ENCODE measurements around the gene IL24.

The IL24 gene

DNA sequence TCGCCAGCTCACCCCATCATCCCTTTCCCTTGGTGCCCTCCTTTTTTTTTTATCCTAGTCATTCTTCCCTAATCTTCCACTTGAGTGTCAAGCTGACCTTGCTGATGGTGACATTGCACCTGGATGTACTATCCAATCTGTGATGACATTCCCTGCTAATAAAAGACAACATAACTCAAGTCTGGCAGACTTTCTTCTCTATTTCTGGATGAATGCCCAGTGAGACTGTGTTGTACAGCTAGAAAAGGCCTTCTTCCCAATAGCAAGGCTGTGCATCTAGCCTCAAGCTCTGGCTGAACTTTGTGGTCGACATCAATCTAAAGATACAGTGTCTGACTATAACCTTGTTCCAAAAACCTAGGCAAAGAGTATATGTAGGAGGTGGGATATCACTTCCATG, 6.4 kb downstream of the IL24 start:
- no peak for FAIRE-seq

GRCh38 chr1:206904423-206905142, 7.3 kb downstream of the IL24 start:
- FAIRE-seq, result no peak
- DNase-seq (ENCODE audit: low spot score), result no peak

More for the DNA sequence above, 6.4 kb downstream of the IL24 start:
- no peak for DNase-seq (ENCODE audit: low spot score)

- FAIRE-seq (no peak), DNase-seq (ENCODE audit: low spot score) (peak; percentile 88)
Measured at GRCh38 chr1:206905295-206906164, 8.3 kb downstream of the IL24 start.

- no peak for FAIRE-seq
Measured at GRCh38 chr1:206907304-206907991, 10.2 kb downstream of the IL24 start.

GRCh38 chr1:206908038-206908437, 10.8 kb downstream of the IL24 start:
- no peak for FAIRE-seq
- no peak for DNase-seq (ENCODE audit: low spot score)

More at GRCh38 chr1:206907304-206907991, 10.2 kb downstream of the IL24 start:
- no peak for DNase-seq (ENCODE audit: low spot score)

GRCh38 chr1:206909161-206909882, 12.1 kb downstream of the IL24 start:
- no peak for FAIRE-seq
- peak; percentile 51 for DNase-seq (ENCODE audit: low spot score)

DNA sequence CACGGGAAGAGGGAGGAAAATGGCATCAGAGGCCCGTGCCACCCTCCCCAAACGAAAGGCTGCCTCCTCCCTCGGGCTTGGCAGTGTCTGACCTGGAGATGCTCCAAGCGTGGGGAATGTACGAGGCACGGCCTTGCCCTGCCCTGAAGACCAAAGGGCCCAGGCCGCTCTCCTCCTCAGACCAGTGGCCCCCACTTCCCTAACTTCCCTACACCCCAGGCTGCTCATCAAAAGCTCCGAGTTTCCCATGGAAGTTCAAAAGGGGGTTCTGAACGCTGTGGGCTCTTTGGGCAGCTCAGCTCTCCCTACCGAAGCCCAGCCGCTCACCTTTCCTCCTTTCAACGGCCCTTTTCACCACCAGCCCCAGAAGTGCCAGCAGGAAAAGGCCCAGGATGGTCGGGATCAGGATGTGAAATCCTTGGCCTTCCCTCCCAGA, 12.7 kb downstream of the IL24 start:
- DNase-seq (ENCODE audit: low spot score) (no peak), FAIRE-seq (no peak)

DNA sequence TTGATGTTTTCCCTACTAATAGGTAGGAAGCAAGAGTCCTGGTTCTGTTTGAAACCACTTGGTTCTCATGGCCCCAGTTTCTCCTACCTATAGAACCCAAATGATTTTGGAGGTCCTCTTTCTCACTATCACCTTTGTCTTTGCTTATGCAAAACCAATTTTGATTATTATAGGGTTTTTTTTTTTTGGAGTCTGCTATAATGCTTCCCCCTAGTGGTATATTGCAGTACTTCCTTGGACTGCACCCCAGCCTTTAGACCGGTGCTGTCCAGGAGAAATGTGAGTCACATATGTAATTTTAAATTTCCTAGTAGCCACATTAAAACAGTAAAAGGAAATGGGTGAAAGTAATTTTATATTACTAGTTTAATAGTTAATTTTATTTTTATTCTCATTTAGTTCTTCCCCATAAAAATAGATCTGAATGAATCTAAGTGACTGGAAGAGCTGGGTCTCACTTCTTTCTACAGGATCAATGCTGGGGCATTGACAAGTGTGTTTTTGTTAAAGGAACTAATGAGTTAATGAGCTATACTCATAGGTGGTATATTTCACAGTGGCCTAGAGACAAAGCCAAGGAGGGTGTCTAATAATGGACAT, 13.9 kb downstream of the IL24 start:
- no peak for FAIRE-seq
- peak; percentile 62 for DNase-seq (ENCODE audit: low spot score)

GRCh38 chr1:206912445-206913095, 15.3 kb downstream of the IL24 start:
- DNase-seq (ENCODE audit: low spot score) (peak; percentile 78), FAIRE-seq (no peak)

- DNase-seq (ENCODE audit: low spot score) (no peak), FAIRE-seq (no peak)
Measured at GRCh38 chr1:206913766-206914537, 16.7 kb downstream of the IL24 start.

- DNase-seq (ENCODE audit: low spot score) (no peak), FAIRE-seq (no peak)
Measured at GRCh38 chr1:206915030-206915735, 17.9 kb downstream of the IL24 start.

- FAIRE-seq, result no peak
Measured at GRCh38 chr1:206916000-206916709, 18.9 kb downstream of the IL24 start.

GRCh38 chr1:206918076-206918475, 20.8 kb downstream of the IL24 start:
- no peak for FAIRE-seq
- no peak for DNase-seq (ENCODE audit: low spot score)

More at GRCh38 chr1:206916000-206916709, 18.9 kb downstream of the IL24 start:
- DNase-seq (ENCODE audit: low spot score), result no peak

GRCh38 chr1:206921772-206922265, 24.6 kb downstream of the IL24 start, which contains the start of gene FCMR:
Gene FCMR, minus strand, starts transcription at chr1:206921941. Its CDS starts 87 bp downstream, at chr1:206921854.
- DNase-seq (ENCODE audit: low spot score) (no peak), FAIRE-seq (no peak)

DNA sequence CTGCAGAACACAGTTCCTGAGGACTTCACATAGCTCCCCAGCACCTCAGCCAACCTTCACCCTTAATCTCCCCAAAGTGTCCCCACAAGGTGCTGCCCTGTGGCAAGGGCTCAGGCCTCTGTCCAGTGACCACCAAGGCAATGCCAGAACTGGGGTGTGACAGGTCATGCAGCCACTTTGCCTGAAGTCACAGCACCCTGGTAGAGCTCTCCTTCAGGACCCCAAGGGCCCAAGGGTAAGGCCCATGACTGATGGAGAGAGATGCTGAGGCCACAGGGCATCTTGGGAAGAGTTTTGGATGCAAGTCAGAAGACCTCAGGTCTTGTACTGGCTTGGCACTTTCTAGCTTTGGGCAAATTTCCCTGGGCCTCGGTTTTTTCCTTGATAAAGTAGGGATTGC, 25.3 kb downstream of the IL24 start:
- FAIRE-seq (no peak), DNase-seq (ENCODE audit: low spot score) (no peak)

GRCh38 chr1:206923009-206923960, 26.0 kb downstream of the IL24 start:
- no peak for FAIRE-seq

More at GRCh38 chr1:206923009-206923960, 26.0 kb downstream of the IL24 start:
- DNase-seq (ENCODE audit: low spot score), result no peak

All from urothelium cell line (cell line).